NCI-H2107 (cell line): ENCODE data around the gene ARPC2.
"Not testable (repeated sequence)": the region's sequence is repeated elsewhere in the genome, so short reads cannot be mapped to it uniquely, and the experiment has no call there.

Experiments used
- DNase-seq: peaks from one replicate; lab custom pipeline; 2025; lab: John Stamatoyannopoulos, UW

The ARPC2 gene

DNA sequence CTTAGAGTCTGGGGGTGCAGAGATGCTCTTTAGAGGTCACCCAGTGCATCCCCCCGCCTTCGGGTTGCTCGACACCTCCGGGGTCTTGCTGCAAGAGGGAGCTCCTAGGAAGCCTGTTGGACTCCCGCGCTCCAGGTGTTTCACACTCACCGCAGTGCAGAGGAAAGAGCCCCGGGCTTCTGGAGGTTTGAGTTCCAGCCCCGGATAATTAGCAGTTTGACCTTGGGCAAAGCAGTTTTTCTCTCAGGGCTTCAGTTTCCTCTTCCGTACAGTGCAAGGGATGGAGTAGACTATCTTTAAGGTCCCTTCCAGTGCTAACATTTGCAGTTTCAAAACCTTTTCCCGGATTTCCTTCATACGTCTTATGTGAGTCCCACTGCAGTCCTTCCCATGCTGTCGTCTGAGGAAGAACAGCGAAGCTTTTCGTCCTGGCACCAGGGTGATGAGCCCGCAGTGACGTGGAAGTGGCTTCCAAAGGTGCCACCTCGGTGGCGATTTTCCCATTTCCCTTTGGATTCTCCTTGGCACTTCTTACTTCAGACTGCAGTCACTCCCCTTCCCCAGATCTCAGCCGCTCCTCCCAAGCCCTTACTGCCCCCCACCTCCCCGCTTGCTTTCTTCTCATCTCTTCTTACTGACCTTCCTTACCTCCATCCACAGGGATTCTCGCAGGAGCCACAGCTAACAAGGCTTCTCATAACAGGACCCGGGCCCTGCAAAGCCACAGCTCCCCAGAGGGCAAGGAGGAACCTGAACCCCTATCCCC is 53.9 kb downstream of the ARPC2 start:
- DNase-seq: no peak

DNA sequence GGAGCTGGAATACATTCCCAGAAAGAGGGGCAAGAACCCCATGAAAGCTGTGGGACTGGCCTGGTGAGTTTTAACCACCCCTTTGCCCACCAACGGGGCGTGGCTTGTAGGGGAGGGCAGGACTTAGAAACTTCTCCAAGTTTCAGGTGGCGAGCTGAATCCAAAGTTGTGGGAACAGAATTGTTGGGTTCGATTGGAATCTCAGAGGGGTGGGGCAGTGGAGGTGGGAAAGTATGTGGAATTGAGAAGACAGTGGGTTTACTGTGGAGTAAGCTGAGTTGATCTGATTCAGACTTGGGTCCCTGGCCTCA is 54.5 kb downstream of the ARPC2 start:
- DNase-seq: no peak

DNA sequence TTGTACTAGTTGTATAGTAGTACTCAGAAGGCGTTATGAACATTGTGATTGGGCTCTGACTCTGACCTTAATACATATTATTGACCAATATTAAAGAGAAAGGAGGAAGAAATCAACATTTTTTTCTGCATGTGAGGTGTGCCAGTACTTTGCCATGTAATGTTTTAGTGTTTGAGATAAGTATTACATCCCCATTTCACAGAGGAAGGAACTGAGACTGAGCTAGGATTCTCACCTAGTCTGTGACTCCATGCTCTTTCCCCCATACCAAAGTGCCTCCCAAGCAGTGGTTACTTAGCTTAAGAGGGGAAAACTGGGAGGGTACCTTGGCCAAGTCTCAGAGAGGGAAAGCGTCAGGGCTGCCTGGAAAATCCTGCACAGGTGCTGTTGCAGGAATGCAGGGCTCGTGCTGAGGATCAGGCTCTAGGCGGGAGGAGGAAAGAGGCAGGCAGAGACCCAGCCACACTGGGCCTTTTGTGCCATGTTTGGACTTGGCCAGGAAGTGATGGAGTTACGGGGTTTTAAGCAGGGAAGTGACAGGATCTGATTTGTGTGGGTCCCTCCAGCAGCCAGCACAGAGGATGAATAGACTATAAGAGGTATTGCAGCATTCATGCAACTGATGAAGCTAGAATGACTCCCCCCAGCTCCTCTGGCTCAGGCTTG is 55.0 kb downstream of the ARPC2 start:
- no peak for DNase-seq

DNA sequence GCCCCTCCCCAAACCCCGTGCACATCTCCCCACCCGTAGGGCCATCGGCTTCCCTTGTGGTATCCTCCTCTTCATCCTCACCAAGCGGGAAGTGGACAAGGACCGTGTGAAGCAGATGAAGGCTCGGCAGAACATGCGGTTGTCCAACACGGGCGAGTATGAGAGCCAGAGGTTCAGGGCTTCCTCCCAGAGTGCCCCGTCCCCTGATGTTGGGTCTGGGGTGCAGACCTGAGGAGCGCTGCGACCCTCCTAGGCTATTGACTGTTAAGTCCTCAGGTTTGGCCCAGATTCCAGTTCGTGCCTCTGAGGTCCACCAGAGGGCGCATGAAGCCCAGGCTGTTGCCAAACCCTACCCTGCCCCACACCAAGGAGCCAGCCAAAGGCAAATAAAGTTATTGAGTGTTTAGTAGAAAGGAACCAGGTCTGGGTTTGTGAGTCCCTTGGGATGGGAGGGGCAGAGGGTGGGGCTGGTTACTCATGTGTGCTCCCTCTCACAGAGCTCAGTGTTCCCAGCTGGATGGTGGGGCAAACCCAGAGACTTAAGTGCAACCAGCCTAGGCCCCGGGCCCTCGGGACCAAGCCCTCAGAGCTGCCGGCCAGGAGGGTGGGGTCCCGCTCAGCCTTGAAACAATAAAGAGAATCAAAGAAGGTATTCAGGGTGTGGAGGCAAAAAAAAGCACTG is 55.7 kb downstream of the ARPC2 start:
- DNase-seq: peak; percentile 33

DNA sequence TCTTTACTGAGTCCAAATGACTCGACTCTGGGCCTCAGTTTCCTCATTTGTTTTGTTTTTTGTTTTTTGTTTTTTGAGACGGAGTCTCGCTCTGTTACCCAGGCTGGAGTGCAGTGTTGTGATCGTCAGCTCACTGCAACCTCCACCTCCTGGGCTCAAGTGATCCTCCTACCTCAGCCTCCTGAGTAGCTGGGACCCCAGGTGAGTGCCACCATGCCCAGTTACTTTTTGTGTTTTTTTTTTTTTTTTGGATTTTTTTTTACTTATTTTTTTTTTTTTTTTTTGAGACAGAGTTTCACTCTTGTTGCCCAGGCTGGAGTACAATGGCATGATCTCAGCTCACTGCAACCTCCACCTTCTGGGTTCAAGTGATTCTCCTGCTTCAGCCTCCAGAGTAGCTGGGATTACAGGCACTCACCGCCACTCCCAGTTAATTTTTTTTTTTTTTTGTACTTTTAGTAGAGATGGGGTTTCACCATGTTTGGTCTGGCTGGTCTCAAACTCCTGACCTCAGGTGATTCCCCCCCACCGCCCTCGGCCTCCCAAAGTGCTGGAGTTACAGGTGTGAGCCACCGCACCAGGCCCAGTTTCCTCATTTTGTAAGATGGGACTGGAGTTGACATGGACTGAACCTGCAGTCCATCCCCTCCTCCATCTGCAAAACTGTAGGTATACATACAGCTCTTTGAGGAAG is 56.4 kb downstream of the ARPC2 start:
- DNase-seq: not testable (repeated sequence)

DNA sequence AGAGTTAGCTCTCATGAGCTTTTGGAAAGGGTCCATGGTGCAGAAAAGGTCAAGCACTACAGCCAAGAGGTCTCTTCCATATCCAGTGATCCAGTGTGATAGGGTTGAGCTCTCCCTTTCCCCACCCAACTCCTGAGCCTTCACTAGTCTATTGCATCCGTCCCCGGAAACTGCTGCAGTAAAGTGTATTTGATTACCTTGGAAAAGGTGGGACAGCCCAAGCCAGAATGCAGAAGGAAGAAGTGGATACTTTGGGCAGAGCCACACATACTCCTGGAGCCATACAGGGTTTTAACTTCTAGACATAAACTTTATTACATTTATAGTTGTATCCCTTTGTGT is 56.9 kb downstream of the ARPC2 start:
- no peak for DNase-seq

DNA sequence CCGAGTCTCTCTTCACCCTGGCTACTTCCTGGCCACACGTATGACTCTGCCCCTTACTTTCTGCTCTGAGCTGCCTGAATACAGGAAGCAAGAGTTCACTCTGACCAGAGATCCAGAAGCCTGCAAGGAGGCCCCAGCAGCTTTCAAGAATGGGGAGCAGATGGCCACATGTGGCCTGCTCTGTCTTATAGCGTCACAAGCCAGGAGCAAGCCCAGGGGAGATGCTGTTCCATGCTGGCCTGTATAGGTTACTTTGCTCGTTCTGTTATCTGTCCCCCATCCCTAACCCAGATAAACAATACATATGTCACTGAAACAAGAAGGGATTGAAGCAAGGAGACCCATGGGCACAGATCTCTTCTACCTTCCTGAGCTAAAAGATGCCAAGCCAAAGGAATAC is 57.6 kb downstream of the ARPC2 start:
- DNase-seq: no peak

DNA sequence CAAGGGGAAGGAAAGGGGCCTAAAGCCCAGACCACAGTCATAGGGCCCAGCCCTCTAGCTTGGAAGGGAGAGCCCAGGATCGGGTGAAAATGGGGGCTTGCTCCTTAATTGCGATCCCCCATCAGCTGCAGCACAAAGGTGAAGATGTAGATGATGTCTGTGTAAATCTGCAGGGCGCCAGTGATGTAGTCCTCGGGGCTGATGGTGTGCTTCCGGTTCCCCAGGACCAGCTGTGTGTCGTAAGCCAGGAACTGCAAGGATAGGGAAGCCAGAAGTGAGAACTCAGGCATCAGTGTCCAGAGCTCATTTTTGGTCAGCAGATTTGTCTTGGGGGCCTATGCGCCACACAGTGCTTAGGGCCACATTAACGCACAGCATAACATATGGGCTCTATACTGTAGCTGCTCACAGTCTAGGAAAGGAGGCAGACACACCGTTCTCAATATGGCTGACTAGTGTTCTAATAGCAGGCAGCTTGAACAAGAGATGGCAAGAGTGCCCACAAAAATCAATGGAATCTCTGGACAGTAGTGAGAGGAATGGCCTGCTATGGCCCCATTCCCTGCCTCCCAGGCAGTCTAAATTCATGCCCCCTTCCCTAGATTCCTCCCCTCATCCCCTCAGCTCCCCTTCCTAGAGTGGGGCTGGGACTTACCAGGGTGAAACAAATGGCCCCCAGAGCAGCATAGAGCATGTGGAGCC is 58.5 kb downstream of the ARPC2 start:
- no peak for DNase-seq

DNA sequence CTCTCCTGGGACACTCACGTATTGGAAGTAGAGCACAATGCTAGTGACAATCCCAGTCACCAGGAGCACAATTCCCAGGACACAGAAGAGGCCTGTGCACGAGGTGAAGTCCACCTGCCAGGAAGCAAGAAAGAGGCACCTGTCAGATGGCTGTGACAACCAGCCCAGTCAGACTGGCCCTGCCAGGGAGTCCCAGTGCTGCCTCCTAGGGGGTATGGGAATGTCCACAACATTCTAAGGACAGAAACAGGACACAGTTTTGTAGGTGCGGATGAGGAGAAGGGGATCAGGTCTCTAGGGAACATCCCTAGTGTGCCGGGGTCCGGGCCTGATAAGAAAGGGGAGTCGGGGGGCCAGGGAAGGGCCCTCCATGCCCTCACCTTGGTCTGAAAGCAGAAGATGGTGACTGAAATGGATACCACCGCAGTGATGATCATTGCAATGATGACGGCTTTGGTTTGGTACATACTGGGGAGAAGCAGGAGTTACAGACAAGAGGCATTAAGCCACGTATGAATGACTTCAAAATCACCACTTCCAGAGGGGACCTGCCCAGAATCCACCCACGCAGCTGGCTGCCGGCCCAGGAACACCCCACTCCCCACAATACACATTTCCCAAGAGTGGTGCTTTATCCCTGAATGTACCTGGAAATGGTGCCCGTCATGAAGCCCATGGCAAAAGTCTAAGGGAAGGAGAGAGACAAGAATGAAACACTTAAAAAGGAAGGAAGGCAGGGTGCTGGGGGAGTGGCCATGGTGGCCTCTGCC is 60.2 kb downstream of the ARPC2 start:
- DNase-seq: no peak

DNA sequence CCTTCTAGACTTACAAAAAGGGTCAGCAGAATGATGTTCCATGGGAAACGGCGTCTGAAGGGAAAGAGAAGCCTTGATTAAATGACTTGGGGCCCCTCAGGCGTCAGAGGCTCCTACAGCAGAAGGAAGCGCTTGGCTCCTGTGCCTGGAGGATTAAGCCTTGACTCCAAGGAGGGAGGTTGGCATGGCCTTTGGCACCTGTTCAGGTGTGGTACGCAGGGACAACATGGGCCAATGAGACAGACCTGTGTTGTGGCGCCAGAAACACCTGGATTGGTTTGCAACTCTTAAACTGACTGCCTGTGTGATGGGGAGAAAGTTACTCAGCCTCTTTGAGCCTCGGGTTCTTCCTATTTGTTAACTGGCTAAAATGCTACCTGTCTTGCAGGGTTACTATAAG is 60.9 kb downstream of the ARPC2 start:
- DNase-seq: no peak

DNA sequence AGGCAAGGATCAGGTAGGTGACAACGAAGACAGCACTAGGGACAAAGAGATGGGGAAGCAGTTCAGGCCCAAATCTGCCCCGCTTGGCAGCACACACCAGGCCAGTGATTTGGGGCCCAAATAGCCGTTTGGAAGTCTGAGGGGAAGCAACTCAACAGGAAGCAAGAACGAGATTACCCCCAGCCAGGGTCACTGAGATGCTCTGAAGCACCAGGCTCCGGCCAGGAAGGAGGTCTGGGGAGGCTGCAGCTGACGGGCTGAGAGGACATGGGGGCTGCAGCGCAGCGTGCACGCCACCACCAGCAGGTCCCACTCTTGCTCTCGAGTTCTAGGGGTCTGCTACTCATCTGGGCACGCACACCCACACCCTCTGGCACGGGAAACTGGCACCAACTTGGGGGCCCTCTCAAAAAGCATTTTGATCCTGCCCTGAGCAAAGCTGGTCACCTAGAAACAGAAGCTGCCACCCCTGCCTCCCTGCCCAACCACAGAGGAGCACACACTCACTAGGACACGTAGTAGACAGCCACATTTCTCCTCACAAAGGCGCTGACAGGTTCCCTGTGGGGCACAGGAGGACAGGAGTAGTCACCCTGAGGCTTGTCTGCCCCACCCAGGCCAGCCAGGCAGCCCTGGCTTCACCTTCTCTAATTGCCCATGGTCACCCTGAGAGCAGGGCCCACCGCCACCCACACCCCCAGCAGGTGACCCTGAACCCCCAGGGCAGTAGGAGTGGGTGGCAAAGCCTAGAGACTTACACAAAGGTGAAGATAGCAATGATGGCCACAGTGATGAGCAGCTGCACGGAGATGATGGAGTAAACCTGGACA is 61.8 kb downstream of the ARPC2 start:
- DNase-seq: no peak

DNA sequence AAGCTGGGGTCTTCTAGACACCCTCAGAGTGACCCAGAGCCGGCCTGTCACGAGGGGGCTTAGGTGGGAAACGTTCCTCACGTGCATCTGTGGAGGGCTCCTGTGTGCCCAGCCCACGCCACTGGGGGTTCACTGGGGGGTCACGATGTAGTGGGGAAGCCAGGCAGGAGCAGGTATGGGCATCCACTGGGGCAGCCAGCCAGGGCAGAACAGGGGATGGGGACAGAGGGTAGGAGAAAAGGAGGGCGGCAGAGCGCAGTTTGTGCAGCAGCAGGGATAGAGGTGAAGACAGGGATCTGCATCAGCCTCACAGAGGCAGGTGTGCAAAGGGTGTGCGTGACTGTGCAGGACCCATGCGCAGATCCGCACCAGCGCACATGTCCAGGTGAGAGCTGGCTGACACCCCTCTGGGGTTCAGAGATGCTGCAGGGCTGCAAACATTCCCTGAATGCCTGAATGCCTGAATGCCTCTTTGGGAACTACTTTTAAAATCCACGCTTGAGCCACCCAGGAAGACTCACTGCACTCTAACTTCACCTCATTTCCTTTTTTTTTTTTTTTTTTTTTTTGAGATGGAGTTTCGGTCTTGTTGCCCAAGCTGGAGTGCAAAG is 63.4 kb downstream of the ARPC2 start:
- no peak for DNase-seq

DNA sequence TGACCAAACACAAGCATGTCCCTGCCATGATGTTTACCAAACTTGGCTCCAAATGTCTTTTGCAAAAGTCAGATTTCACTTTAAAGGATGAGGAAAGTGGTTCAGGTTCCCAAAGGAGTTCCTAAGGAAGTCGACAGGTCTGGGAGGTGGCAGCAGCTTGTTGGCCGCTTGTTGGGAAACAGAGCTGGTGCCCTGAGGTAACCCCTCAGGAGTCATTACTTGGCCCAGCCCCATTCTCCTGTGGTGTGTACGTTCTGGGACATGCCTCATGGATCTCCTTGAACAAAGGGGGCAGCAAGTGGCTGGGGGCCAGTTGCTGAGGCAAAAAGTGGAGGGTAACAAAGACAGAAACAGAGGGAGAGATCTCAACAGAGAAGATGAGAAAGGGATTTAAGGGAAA is 64.5 kb downstream of the ARPC2 start:
- no peak for DNase-seq

DNA sequence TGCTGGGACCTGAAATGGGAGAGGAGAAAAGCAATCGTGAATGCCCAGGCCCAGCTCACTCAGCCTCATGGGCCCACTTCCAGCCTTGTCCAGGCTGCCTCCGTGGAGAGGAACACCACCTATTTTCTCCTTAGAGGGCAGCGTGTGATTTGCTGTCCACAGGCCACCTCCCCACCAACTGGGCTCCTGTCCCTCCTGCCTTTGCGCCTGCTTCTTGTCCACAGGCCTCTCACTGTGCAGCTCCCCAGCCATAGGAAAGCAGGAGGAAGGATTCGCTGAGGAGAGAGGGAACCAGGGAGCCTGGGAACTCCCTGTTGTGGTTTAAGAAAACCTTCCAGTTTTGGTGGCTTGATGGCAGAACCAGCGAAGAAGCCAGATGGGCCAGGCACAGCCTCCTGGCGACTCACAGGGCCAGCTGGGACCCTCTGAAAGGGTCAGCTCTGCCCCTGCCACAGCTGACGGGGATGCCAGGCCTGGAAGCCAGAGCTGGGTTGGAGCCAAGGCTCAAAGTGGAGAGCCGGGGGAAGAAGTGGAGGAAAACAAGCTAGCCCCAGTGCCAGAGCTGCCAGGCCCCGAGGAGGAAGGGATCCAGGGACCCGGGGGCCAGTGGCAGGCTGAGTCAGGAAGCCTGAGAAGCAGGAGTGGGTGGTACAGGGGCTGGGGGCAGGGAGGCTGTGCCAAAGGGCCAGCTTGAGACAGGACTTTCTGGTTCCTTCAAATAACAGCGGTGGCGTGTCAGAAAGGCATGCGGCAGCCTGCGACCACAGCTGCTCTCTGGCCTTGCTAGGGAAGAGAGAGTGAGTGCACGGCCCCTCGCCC is 65.4 kb downstream of the ARPC2 start:
- DNase-seq: no peak

DNA sequence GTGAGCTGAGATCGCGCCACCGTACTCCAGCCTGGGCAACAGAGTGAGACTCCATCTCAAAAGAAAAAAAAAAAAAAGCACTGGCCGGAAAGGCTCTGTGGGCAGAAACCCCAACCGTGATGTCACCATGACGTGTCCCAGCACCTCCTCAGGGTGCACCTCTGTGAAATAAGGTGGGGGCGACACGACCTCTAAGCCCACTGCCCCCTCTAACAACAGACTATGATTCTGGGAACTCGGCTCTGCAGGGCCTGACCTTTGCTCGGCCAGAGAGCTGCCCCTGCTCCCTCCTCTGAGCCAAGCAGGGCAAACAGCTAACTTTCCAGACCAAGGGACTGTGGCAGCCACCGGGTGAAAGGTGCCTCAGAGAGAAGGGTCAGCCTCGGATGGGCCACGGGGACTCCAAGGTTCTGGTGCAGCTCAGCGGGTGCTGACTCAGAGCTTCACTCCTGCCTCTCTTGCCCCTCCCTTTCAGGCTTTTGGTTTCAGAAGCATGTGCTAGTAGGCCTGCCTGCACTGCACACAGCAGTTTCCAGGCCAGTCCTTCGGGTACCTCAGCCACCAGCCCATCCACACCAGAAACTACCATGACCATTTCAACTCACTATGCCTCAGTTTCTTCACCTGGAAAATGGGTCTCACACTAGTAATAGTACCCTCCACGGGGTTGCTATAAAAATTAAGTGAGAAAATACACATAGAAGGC is 67.3 kb downstream of the ARPC2 start:
- no peak for DNase-seq

DNA sequence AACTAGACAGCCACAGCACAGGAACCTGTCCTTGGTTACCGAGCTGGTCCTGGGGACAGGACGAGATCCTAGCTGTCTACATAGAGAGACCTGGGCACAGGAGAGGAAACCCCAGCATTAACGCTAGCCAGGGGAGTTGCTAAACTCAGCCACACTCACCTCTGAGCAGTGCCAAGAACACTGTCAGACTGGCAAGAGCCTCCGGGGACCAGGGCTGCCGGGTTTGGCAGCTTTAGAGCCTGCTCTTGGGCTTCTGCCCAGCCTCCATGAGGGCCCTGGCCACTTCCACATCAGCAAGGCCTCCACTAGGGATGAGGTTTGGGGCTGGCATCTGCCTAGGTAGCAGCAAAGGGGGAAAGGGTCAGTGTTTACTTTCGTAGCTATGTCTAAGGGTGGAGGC is 68.6 kb downstream of the ARPC2 start:
- no peak for DNase-seq

DNA sequence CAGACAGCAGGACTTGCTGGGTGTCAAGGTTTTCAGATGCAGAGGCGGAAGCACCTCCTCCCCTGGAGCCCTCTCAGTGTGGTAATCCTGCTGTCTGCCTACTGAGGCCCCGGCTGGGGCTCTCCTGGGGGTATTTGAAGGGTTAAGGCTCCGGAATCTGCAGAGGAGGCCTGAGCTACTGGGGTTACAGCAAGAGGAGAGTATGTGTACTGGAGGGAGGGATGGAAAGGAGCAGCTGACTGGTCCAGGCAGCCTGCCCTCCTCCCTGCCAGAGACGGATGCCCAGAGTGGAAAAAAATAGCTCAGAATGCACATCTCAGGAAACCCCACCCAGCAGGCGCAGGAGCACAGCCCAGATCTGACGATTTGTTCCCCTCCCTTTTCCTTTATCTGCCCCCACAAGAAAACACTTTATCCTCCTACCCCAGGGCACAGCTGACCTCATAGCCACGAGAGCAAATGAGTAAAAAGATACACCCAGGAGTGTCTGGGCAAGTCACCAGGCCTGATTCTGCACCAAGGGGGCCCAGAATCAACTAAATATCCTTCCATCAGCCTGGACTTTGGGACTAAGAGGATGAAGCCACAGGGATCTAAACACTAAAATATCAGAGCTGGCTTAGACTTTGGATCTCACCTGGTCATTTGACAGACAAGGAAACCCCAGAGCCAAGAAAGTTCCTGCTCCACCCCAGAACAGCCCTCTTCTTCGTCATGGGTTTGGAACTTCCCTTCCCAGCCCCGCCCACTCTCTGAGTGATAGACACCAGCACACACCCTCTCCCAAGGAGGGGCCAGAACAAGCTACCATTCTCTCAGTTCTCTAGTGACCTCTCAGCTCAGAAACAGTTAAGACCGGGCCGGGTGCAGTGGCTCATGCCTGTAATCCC is 69.8 kb downstream of the ARPC2 start:
- no peak for DNase-seq
